Activated effector memory CD4-positive, alpha-beta T cell treated with anti-CD3 and anti-CD28 coated beads, Interleukin-2, amount 50 U/mL, for 16 hours (primary cell): ENCODE measurements around the gene ALG3.
A peak's percentile ranks its signal among the peaks of the same experiment; 100 is the strongest.

Experiments
- DNase-seq: peaks from one replicate; pipeline ENCODE4 v3.0.0-alpha.2; 2020

ALG3 gene

GRCh38 chr3:184234671-184235380, 13.9 kb downstream of the ALG3 start:
- no peak for DNase-seq

GRCh38 chr3:184234224-184234623, 14.5 kb downstream of the ALG3 start:
- no peak for DNase-seq

DNA sequence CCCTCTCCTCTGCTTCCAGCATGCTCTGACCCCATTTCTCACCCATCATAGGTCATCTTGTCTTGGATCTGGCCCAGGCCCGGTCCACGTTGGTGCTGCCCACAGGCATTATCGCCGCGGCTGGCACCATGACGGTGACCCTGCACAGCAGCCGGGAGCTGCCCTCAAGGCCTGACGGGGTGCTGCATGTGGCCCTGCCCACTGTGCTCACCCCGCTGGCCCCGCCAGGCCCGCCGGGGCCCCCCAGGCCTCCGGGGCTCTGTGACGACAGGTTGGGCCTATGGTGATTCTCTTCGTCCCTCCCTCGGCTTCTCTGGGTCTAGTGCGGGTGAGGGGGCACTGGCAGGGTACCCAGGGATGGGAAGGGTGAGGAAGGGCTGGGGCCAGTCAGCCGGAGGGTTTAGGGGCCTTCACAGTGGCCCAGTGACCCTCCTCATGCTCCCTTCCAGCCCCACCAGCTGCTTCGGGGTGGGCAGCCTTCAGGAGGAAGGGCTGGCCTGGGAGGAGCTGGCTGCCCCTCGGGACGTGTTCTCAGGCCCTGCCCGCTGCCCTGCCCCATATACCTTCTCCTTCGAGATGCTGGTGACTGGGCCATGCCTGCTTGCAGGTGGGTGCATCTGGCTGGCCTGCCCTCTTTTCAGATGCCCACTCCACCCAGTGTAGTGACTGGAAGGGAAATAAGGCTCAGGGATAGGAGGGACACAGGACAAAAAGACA, 15.5 kb downstream of the ALG3 start:
- no peak for DNase-seq

GRCh38 chr3:184231671-184232070, 17.1 kb downstream of the ALG3 start:
- no peak for DNase-seq

GRCh38 chr3:184230603-184231528, 17.9 kb downstream of the ALG3 start:
- no peak for DNase-seq

GRCh38 chr3:184230081-184230602, 18.6 kb downstream of the ALG3 start:
- DNase-seq, result no peak

GRCh38 chr3:184229394-184230080, 19.2 kb downstream of the ALG3 start, which contains the start of gene VWA5B2:
Gene VWA5B2, plus strand, starts transcription at chr3:184229585. Its CDS starts 944 bp downstream, at chr3:184230529.
- DNase-seq, result peak; percentile 90

- no peak for DNase-seq
Observed at GRCh38 chr3:184228376-184229137, 20.2 kb downstream of the ALG3 start.

DNA sequence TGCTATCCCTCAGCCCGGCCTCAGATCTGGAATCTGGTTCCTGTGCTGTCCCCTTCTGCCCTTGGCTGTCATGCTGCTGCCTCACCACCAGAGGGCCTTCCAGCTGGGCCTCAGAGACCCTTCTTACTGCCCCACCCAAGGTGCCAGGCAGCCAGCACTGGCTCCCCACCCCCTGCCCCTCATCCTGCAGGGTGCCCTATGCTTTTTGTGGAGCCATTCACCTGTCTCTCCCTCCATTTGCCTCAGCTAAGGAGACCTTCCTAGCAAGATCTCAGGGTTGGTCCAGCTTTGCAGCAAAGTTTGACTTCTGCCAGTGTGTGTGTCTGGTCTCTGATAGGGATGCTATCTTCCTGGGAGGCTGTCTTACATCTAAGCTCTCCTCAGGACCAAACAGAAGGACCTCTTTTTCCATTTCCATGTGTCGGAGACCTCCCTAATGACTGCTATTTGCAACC, 21.3 kb downstream of the ALG3 start:
- peak; percentile 82 for DNase-seq

DNA sequence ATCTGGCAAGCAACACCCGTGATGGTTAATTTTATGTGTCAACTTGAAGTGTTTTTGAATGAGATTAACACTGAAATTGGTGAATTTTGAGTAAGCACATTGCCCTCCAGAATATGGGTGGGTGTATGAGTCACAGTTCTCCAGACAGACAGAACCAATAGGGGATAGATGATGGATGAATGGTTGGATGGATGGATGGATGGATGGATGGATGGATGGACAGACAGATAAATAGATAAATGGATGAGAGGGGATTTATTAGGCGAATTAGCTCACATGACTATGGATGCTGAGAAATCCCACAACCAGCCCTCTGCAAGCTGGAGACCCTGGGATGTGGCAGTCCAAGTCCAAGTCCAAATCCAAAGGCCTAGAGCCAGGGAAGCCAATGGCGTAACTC, 24.8 kb downstream of the ALG3 start:
- DNase-seq, result no peak

DNA sequence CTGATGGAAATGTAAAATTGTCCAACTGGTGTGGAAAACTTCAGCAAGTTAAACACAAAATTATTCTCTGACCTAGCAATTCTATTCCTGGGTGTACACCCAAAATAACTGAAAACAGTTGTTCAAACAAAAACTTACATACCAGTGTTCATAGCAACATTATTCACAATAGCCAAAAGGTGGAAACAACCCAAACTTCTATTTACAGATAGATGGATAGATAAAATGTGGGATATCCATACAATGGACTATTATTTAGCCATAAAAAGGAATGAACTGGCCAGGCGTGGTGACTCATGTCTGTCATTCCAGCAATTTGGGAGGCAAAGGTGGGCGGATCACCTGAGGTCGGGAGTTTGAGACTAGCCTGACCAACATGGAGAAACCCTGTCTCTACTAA, 26.2 kb downstream of the ALG3 start:
- DNase-seq, result no peak

GRCh38 chr3:184218814-184219213, 29.9 kb downstream of the ALG3 start:
- DNase-seq, result no peak

DNA sequence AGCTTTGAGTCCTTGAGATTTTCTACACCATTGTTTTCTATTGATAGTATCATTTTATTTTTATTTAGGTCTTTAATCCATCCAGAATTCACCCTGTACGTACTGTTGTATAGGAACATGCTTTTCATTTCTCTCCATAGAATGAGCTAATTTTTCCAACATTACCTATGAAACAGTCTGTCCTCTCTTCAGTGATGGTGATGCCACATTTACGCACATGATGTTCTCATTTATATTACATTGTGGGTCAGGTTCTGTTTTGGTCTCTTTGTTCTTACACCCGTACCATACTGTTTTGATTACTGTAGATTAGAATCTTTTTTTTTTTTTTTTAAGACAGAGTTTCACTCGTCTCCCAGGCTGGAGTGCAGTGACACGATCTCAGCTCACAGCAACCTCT, 37.0 kb downstream of the ALG3 start:
- no peak for DNase-seq

DNA sequence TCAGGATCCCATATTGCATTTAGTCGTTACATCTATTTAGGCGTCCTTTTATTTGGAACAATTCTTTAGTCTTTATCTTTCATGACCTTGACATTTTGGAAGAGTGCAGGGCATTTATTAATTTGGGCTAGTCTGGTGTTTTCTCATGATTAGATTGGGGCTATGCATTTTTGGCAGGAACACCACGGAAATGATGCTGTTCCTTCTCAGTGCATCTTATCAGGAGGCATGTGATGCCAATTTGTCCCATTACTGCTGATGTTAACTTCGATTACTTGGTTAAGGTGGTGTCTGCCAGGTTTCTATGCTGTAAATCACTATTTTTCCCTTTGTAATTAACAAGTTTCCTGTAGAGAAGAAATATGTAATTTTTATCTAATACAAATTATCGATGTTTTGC, 37.5 kb downstream of the ALG3 start:
- DNase-seq, result no peak

DNA sequence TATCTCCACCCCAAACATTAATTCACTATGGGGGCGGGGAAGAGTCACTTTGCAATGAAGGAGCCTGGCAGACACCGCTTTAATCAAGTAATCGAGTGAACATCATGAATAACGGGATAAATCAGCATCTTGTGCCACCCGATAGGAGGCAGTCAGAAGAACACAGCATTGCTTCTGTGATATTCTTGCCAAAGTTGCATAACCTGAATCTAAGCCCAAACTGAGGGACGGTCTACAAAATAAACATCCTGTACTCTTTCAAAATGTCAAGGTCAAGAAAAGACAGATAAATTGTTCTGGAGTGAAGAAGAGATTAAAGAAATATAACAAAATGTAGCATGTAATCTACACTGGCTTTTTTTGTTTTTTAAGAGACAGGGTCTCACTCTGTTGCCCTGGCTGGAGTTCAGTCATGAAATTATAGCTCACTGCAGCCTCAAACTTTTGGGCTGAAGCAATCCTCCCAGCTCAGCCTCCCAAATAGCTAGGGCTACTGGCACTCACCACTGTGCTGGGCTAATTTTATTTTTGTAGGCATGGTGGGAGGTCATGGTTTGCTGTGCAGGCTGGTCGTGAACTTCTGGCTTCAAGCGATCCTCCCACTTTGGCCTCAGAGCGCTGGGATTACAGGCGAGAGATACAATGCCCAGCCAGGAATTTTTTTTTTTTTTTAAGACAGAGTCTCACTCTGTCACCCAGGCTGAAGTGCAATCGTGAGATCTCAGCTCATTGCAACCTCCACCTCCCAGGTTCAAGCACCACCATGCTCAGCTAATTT, 39.4 kb downstream of the ALG3 start:
- DNase-seq, result no peak

DNA sequence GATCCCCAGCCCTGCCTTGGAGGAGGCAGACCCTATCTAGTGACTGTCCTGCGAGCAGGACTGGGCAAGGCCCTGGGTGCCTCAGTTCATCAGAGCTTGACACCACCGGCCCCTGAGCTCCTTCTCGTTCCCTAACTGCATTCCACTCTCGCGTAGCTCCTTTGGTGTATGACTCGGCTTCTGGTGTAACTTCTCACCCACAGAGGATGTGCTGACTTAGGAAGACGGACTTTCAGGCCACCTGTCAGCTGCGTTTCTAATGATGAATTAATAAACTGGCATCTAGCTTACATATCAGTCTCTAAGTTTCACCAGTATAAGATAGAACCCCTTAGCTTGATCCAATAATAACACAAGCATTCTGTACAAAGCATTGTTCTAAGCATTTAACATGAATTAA, 45.2 kb downstream of the ALG3 start:
- DNase-seq, result no peak

- DNase-seq, result no peak
Observed at GRCh38 chr3:184200825-184201224, 47.9 kb downstream of the ALG3 start.

DNA sequence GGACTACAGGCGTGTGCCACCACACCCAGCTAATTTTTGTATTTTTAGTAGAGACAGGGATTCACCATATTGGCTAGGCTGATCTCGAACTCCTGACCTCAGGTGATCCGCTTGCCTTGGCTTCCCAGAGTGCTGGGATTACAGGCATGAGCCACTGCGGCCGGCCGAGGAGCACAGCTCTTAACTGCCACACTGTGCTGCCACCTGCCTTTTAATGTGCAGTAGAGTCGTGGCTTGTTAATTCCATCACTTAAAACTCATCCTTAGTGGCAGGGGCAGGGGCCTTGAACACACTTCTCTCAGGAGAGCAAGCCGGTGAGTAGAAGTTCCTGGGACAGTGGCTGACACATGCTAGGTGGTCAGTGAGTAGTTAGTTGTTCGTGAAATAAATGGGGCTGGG, 50.3 kb downstream of the ALG3 start:
- DNase-seq, result no peak

- no peak for DNase-seq
Observed at GRCh38 chr3:184196536-184196935, 52.2 kb downstream of the ALG3 start.

DNA sequence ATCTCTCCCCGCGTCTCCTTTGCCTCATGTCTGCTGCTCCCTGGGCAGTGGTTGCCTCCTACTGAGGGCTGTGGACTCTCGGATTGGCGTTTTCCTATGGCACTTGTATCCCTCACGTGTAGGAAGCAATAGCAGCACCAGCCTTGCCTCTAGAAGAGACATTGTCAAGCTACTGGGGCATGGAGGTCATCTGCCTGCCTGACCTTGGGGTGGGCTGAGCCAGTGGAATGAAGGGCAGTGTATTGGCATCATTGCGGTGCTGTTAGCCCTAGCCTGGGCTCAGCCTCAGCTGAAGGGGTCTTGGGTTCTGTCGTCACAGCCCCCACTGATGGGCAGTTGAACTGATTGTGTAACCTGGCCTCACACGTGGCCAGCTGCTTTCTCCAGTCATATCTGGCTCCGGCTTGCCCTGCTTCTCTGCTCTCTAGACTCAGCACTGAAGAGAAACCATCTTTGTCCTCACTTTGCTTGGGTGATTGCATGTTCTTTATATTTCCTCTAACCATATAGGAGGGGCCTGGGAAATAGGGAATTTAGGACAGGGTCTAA, 54.7 kb downstream of the ALG3 start:
- DNase-seq, result no peak

- DNase-seq, result no peak
Observed at GRCh38 chr3:184192889-184193288, 55.9 kb downstream of the ALG3 start.
